Measurements from ENCODE around the gene CARD9.

The CARD9 gene

DNA sequence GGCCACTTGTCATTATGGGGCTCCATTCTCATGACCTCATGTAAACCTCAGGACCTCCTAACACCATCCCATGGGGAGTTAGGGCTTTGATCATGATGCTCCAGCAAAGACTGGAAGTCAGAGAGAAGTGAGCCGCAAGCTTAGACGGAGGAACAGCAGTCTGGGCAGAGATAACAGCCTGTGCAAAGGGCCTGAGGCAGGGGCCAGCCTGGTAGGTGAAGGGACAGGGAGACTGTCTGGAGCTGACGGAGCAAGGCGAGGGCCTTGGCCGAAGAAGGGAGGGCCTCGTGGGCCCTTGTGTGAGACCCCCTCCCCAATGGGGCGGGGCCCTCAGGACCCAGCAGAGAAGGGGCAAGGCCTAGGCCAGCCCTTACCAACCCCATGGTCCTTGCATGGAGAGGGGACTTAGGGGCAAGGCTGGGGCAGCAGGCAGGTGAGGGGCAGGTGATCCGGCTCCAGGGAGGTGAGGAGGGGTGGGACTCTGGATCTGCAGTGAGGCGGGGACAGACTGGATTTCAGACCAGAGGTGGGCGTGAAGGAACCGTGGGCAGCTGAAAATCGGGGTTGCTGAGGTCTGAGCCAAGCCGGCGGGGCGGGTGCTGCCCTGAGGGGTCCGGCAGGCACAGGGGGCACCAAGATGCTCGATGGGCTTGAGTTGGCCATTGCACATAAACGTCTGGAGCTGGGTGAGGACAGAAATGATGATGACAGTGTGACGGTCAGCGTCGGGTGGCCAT, 28.8 kb downstream of the CARD9 start:
- TF ChIP-seq, protein P1, sequence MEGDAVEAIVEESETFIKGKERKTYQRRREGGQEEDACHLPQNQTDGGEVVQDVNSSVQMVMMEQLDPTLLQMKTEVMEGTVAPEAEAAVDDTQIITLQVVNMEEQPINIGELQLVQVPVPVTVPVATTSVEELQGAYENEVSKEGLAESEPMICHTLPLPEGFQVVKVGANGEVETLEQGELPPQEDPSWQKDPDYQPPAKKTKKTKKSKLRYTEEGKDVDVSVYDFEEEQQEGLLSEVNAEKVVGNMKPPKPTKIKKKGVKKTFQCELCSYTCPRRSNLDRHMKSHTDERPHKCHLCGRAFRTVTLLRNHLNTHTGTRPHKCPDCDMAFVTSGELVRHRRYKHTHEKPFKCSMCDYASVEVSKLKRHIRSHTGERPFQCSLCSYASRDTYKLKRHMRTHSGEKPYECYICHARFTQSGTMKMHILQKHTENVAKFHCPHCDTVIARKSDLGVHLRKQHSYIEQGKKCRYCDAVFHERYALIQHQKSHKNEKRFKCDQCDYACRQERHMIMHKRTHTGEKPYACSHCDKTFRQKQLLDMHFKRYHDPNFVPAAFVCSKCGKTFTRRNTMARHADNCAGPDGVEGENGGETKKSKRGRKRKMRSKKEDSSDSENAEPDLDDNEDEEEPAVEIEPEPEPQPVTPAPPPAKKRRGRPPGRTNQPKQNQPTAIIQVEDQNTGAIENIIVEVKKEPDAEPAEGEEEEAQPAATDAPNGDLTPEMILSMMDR (IDR thresholded peaks at IDR 0.05) = no peak
- H3K9me3 Mint-ChIP-seq = no peaks in the 10 kb centered on the region
- no peaks in the 10 kb centered on the region for H3K36me3 Mint-ChIP-seq (ENCODE audit: low read depth)
- H3K27me3 Mint-ChIP-seq (ENCODE audit: low read depth, poor library complexity) = no peaks in the 10 kb centered on the region
- no peak overlapping the region for H3K4me3 Mint-ChIP-seq
- H3K27ac Mint-ChIP-seq = no peak overlapping the region
- H3K4me1 Mint-ChIP-seq = peaks cover 32% of the 10 kb centered on the region
- no peak for DNase-seq

DNA sequence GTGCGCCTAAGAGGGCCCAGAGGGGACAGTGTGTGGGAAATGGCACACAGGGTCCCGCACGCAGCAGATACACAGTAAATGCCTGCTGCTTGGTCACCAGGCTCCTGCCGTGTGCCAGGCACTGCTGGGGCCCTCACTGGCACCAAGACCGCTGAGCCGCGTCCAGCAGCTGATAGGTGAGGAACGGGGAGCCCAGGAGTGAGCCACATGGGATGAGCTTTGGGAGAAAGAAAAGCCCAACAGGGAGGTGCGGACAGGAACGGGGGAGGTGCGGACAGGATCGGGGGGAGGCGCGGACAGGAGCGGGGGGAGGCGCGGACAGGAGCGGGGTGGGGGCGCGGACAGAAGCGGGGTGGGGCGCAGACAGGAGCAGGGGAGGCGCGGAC, 29.6 kb downstream of the CARD9 start:
- no peak overlapping the region for H3K27ac Mint-ChIP-seq
- no peak overlapping the region for H3K4me3 Mint-ChIP-seq
- no peaks in the 10 kb centered on the region for H3K9me3 Mint-ChIP-seq
- no peak for DNase-seq
- H3K27me3 Mint-ChIP-seq (ENCODE audit: low read depth, poor library complexity) = no peaks in the 10 kb centered on the region
- H3K4me1 Mint-ChIP-seq = peaks cover 38% of the 10 kb centered on the region
- no peaks in the 10 kb centered on the region for H3K36me3 Mint-ChIP-seq (ENCODE audit: low read depth)
- TF ChIP-seq, protein P1 (IDR thresholded peaks at IDR 0.05) = no peak

DNA sequence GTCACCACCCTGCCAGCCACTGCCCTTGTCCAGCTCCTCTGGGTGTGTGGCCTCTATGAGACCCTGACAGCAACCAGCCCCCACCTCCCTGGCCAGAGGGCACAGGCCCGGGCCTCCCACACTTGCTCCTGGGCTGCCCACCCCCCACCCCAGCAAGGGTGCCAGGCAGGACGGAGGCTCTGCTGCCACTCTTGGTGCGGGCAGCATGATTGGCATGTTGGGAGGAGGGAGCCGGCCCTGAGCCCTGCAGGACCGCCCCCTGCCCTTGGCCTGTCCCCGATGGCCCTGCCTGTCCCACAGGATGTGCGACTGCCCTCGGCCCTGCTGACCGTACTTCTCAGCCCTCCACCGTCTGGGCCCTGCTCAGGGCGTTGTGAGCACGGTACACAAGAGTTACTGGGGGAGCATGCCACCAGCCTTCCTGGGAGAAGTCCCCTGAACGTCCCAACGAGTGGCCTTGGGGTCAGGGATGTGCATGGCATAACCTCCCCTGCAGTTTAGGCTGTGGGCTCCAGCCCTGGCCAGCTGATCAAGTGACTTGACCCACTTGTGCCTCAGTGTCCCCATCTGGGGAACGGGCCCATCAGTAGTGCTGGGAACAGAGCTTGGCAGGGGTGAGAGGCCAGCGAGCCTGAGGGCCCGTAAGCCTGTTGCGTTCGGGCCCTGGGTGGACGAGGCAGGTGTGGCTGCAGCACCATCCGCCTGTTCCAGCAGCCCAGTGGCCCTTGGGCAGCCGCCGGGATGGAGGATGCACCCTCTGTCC, 30.2 kb downstream of the CARD9 start:
- TF ChIP-seq, protein P1 (IDR thresholded peaks at IDR 0.05) = no peak
- H3K4me1 Mint-ChIP-seq = peaks cover 40% of the 10 kb centered on the region
- H3K27me3 Mint-ChIP-seq (ENCODE audit: low read depth, poor library complexity) = no peaks in the 10 kb centered on the region
- DNase-seq = no peak
- H3K36me3 Mint-ChIP-seq (ENCODE audit: low read depth) = no peaks in the 10 kb centered on the region
- H3K9me3 Mint-ChIP-seq = no peaks in the 10 kb centered on the region
- peak overlapping the region; percentile 64 for H3K27ac Mint-ChIP-seq
- no peak overlapping the region for H3K4me3 Mint-ChIP-seq

DNA sequence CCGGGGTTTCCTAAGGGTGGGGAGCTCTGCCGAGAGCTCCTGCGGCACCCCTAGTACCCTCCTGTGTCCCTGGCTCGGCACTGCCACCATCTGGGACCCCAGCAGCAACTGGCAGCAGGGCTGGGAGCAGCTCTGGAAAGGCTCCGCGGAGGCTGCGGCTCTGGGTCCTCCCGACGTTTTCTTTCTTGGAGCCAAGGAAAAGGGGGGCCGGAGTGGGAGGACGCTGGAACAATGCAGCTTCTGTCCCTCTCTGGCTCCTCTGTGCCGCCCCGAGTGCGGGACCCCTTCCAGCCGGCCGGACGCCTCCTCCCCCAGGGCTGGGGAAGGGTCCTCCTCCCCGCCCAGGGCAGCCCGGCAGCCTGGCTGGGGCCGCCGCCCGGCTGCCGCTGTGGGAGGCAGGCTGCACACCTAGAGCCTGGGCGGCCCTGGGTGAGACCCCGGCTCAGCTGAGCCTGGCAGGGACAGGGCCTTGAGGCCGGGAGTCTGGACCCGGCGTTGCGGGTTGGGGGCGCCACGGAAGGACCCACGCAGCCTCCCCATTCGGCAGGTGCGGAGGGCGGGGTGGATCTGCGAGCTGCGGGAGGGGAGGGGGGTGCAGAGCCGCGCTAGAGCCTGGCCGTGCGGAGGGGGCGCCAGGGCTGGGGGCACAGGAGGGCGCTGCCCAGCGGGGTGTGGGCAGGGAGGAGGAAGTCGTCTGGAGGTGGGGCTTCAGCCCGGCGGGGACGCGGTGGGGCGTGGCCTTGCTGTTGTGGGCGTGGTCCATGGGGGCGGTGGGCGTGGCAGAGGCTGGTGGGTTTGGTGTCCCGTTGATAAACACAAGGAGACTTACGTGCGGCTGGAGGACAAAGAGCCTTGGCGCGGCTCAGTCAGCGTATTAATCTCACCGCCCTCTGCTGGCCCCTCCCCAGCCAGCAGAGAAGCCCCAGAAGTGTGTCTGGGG, 31.0 kb downstream of the CARD9 start:
- Mint-ChIP-seq H3K9me3 (no peaks in the 10 kb centered on the region), H3K27ac (no peak overlapping the region), H3K4me1 (peaks cover 40% of the 10 kb centered on the region), H3K27me3 (ENCODE audit: low read depth, poor library complexity) (no peaks in the 10 kb centered on the region), H3K36me3 (ENCODE audit: low read depth) (no peaks in the 10 kb centered on the region), H3K4me3 (peak overlapping the region; percentile 70)
- TF ChIP-seq, protein P1 (IDR thresholded peaks at IDR 0.05) = no peak
- DNase-seq = peak; percentile 96

DNA sequence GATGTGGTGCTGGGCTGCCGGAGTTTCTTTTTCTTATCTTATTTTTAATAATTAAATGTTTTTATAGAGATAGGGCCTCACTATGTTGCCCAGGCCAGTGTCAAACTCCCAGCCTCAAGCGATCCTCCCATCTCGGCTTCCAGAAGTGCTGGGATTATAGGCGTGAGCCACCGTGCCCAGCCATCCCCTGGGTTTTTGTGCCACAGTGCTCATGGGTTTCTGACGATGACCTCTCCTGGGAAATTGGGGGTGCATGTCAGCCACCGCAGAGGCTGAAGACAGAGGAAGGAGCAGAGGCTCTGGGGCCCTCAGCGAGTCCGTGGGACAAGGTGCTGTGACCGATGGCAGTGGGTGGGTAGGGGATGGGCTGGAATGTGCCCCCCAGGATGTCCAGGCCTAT, 31.7 kb downstream of the CARD9 start:
- H3K27ac Mint-ChIP-seq = no peak overlapping the region
- H3K4me3 Mint-ChIP-seq = no peak overlapping the region
- no peaks in the 10 kb centered on the region for H3K36me3 Mint-ChIP-seq (ENCODE audit: low read depth)

More for the DNA sequence above, 31.7 kb downstream of the CARD9 start:
- TF ChIP-seq, protein P1 (IDR thresholded peaks at IDR 0.05) = no peak
- Mint-ChIP-seq H3K27me3 (ENCODE audit: low read depth, poor library complexity) (no peaks in the 10 kb centered on the region), H3K4me1 (peaks cover 40% of the 10 kb centered on the region), H3K9me3 (no peaks in the 10 kb centered on the region)
- DNase-seq = no peak
